GM18873 (cell line): ENCODE measurements around the gene ANKRD10.

Experiments
- ATAC-seq: cut with Tn5 transposase; IDR thresholded peaks from one replicate; pipeline ENCODE4 v1.9.1; 2021; ENCODE audit warnings: mild to moderate bottlenecking, moderate library complexity, moderate number of reproducible peaks; ENCODE audit not compliant: unreplicated experiment, low FRiP score

Gene ANKRD10

GRCh38 chr13:110836605-110836903, 78.3 kb downstream of the ANKRD10 start:
- ATAC-seq = no peak

GRCh38 chr13:110835721-110836604, 78.9 kb downstream of the ANKRD10 start:
- ATAC-seq = no peak

DNA sequence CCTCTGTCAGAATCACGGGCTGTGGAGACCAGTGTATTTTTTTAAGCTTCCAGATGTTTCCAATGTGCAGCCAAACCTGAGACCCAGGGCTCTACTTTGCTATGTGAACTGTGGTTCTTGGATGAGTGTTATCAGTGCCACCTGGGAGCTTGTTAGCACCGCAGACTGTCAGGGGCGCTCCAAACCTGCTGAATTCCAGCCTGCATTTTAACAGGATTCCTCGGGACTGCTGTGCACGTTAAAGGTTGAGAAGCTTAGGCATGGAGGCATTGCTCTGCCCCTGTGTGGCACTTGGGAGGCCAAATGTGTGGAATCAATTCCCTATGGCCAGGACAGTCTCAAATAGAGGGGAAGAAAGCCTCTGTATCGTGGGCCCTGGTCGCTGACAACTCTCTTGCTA, 80.3 kb downstream of the ANKRD10 start:
- no peak for ATAC-seq

- ATAC-seq = no peak
Observed at GRCh38 chr13:110832531-110832930, 82.3 kb downstream of the ANKRD10 start.

DNA sequence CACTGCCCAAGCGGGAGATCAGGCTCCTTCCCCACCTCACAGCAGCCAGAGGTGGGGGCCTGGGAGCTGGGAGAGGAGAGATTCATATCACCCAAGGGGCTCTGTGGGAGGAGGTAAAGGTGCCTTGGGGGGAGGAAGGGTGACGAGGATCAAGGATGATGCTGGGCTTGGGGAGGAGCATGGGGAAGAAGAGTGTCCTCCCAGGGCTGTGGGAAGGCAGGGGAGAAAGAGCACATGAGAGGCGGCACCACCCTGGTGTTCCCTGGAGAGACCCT, 82.7 kb downstream of the ANKRD10 start:
- no peak for ATAC-seq

DNA sequence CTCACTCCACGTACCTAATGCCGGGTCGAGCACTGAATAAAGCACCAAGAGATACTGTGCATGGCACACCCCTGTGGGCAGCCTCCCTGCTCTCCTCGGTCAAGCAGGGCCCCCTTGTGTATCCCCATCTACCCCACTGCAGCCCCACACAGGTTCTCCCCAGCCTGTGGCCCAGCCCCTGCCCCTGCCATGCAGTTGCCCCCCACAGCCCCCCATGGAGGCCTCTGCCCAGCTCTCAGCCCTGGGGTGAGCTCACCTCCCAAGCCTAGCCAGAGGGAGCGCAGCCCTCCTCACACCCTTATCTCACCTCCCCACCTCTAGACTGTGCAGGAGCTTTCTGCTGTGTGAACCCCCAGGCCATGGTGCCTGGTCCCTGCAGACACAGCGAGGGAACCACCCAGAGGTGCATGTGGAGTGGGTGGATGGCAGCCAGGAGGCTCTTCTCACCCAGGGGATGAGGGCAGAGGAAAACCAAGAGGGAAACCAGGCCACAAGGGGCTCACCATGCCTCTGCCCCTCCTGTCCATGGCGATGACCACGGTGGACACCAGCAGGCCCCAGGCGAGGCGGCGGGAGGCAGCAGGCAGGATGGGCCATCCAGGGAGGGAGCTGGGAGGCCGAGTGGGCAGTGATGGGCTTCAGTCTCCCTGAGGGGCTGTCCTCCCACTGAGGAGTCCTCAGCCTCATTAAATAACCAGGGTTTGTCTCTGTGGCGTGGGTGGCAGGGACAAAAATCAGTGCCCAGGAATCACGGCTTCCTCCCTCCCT, 83.2 kb downstream of the ANKRD10 start:
- ATAC-seq = no peak

DNA sequence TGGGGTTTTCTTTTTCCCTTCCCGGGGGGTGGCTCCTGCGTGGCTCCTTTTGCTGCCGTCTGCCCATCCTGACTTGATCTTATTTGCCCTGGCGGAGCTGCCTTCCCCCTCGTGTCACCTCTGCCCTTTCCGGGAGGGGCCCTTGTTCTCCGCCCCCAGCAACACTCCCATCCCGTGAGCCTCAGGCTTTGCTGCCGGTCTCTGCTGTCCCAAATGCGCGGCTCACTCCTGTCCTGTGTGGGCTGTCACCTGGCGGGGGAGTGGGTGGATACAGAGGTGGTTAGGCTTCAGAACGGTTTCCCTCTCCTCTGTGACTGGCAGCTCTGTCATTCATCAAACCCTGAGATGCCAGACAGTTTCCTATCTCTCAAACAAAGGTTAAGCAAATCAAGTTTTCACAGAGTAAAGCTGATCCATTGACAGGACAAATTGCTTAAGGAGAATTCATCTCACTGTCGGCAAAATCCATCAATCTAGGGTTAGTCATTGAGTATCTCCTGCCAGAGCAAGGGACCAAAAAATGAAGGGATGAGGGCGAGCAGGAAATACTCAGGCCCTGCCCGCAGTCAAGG, 84.0 kb downstream of the ANKRD10 start:
- no peak for ATAC-seq

- ATAC-seq = no peak
Observed at GRCh38 chr13:110830331-110830730, 84.5 kb downstream of the ANKRD10 start.

DNA sequence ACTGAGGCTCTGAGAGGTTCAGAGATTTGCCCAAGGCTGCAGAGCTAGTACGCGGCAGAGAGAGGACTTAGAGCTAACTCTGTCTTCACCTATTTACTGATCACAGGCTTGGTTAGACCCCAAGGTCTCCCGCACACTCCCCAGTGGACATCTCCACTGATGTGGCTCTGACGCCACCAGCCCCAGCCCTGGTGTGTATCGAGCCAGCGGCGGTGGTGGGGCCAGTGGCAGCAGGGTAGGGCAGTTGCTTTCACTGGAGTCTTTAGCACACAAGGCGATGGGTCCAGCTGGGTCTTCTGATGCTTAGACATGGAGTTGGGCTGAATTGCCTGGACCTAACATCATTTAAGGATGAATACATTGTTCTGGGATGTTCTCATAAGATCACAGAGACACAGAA, 85.4 kb downstream of the ANKRD10 start:
- no peak for ATAC-seq

- no peak for ATAC-seq
Observed at GRCh38 chr13:110828705-110829104, 86.2 kb downstream of the ANKRD10 start.
